Gastroesophageal sphincter (tissue), 3 donors: ENCODE results near the gene GBA2.

Experiments used
- EP300 ChIP-seq: sonication (generic); formaldehyde crosslinking; IDR thresholded peaks from one replicate; pipeline ENCODE4 v1.6.1; 2017; ENCODE audit warnings: antibody characterized with exemption, mild to moderate bottlenecking
- POLR2A ChIP-seq, 2 donors: fragments of 450-650 bp; IDR thresholded peaks; one replicate each; pipeline ENCODE4 v1.6.1; 2017; ENCODE audit warnings: antibody characterized with exemption in 2 of 2, mild to moderate bottlenecking in 2 of 2, moderate library complexity in 1 of 2
- POLR2AphosphoS5 ChIP-seq: sonication (generic); formaldehyde crosslinking; IDR thresholded peaks from one replicate; pipeline ENCODE4 v1.6.1; 2017; ENCODE audit warnings: antibody characterized with exemption
- TF ChIP-seq, protein P1 (sequence below), 4 experiments: fragments of 200-600 bp in 2 of 4; fragments of 450-650 bp in 2 of 4; sonication (generic) in 1 of 4; IDR thresholded peaks; one replicate each; pipeline ENCODE4 v1.5.1; 2017 to 2019; ENCODE audit warnings: antibody characterized with exemption in 4 of 4, mild to moderate bottlenecking in 2 of 4, moderate library complexity in 2 of 4

- TF ChIP-seq, protein P1, sequence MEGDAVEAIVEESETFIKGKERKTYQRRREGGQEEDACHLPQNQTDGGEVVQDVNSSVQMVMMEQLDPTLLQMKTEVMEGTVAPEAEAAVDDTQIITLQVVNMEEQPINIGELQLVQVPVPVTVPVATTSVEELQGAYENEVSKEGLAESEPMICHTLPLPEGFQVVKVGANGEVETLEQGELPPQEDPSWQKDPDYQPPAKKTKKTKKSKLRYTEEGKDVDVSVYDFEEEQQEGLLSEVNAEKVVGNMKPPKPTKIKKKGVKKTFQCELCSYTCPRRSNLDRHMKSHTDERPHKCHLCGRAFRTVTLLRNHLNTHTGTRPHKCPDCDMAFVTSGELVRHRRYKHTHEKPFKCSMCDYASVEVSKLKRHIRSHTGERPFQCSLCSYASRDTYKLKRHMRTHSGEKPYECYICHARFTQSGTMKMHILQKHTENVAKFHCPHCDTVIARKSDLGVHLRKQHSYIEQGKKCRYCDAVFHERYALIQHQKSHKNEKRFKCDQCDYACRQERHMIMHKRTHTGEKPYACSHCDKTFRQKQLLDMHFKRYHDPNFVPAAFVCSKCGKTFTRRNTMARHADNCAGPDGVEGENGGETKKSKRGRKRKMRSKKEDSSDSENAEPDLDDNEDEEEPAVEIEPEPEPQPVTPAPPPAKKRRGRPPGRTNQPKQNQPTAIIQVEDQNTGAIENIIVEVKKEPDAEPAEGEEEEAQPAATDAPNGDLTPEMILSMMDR (IDR thresholded peaks at IDR 0.05) = no peak
- TF ChIP-seq POLR2AphosphoS5 = no peak
- TF ChIP-seq POLR2A (IDR thresholded peaks at IDR 0.05) = no peak
- TF ChIP-seq EP300 = no peak
Observed at GRCh38 chr9:35792024-35792813, 43.2 kb upstream of the GBA2 start.
